HG02571 (cell line): Measurements from ENCODE around the gene LRRC74A.
"Not testable (repeated sequence)": the region's sequence is repeated elsewhere in the genome, so short reads cannot be mapped to it uniquely, and the experiment has no call there.

Experiments
- ATAC-seq: cut with Tn5 transposase; IDR thresholded peaks from one replicate; pipeline ENCODE4 v1.9.1; 2021; ENCODE audit warnings: mild to moderate bottlenecking, moderate library complexity; ENCODE audit not compliant: unreplicated experiment

Gene LRRC74A

DNA sequence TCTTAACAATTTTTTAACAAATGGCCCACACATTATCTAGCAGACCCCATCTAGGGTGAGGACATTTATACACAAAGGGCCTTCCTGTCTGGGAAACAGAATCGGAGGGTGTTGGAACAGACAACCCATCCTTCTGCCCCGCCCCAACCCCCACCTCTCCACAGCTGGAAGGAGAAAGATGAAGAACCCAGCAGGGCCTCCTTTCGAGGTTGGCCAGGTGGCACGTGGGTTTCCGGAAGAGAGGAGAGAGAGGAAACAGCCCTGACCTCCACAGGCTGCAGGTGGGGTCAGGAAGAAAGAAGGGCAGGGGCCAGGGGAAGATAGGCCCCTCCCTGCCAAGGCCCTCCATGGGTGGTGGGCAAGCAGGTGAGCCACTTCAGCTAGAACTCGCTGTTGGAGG, 57.2 kb downstream of the LRRC74A start:
- no peak for ATAC-seq

DNA sequence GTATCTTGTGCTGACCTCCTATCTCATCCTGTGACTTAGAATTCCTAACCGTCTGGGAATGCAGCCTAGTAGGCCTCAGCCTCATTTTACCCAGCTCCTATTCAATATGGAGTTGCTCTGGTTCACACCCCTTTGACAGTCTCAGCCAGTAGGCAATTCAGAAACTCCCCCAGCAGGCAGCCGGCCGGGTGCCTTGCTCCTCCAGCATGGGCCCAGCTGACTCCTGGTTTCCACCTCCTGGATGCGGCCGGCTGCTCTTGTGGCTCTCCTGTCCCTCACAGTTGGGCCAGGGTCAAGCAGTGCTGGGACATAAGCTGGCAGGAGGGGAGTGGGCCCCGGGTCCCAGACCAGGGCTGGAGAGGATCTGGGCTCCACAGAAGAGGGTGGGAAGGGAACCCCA, 58.2 kb downstream of the LRRC74A start:
- no peak for ATAC-seq

DNA sequence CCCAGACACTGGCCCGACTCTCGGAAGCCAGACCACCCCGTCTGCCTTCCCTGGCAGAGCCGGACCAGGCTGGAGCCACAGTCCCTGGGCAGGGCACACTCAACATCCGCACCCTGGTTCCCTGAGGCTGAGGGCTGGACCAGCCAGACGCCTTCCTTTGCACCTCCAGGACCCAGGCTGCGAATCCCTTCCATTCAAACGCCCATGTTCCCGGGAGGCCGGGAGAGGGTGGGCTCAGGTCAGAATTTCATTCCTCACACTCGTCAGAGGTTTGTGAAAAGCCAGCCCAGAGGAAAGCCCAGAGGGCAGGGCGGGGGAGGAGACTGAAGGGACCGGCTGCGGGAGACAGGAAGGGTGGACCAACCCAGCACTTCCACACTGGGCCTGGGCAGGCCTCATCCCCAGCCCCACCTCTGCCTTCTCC, 58.7 kb downstream of the LRRC74A start:
- no peak for ATAC-seq

DNA sequence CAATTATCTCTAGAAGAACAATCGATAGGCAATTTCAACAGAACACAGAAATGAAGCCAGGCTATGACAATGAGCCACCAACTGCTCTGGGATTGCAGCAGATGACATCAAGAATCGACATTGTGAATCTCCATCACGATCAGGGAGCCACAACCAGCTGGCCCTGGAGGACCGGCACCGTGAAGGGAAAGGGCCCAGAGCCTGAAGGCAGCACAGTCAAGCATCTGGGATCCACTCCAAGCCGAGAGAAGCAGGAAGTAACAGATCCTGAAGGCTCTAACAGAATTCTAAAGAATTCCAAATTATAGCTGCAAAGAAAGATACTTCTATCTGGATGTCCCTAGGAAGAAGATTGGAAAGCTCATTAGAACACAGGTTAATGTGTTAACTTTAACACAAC, 61.0 kb downstream of the LRRC74A start:
- no peak for ATAC-seq

DNA sequence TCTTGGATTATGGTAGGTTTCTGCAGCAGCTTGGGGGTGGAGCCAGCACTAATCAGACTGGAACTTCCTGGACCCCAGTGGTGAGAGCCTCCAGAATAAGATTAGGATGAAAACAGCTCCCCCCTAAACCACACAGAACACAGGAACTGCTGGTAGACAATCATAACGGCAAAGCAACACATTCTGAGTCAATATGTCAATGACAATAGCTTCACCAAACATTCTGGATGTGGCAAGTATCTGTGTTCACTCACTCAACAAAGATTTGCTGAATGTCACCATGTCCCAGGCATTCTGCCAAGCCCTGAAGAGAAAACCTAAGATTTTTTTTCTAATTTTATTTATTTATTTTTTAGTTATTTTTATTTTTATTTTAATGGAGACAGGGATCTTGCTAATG, 65.2 kb downstream of the LRRC74A start:
- no peak for ATAC-seq

DNA sequence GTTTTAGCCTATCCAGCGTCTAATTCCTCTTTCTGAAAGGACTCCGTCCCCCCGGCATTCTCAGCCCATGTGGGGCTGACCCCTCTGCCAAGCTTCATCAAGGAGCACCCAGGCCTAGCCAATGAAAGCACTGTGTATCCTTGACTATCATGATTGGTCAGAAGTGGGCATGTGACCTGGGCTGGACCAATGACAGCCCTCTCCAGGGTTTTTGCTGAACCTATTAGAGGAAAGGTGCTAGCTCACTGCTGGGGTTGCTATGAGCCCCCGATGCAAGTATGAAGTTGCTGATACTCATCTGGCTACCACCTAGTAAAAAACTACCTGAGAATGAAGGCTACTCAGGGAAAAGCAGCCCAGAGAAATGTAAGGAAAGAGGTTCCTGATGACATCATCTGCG, 68.1 kb downstream of the LRRC74A start:
- no peak for ATAC-seq

DNA sequence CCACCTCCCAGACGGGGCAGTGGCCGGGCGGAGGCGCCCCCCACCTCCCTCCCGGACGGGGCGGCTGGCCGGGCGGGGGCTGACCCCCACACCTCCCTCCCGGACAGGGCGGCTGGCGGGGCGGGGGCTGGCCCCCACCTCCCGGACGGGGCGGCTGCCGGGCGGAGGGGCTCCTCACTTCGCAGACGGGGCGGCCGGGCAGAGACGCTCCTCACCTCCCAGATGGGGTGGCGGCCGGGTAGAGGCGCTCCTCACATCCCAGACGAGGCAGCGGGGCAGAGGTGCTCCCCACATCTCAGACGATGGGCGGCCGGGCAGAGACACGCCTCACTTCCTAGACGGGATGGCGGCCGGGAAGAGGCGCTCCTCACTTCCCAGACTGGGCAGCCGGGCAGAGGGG, 71.8 kb downstream of the LRRC74A start:
- not testable (repeated sequence) for ATAC-seq

DNA sequence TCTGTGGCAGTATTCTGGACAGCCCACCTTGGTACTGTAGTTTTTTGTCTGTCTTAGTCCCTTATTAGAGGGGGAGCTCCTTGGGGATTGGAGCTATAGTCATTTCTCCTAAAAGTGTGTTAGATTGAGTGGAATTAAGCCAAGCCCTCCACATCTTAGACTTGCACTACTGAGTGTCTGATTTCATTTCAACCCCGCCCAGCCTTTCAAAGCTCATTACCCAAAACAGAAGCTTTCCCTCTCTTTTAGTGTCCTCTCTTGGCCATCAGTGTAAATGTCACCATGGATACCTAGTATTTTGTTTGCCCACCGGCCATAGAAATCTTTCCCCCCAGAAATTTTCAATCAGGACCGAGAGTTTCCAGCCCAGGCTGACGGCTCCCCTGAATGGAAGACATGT, 74.5 kb downstream of the LRRC74A start:
- no peak for ATAC-seq

DNA sequence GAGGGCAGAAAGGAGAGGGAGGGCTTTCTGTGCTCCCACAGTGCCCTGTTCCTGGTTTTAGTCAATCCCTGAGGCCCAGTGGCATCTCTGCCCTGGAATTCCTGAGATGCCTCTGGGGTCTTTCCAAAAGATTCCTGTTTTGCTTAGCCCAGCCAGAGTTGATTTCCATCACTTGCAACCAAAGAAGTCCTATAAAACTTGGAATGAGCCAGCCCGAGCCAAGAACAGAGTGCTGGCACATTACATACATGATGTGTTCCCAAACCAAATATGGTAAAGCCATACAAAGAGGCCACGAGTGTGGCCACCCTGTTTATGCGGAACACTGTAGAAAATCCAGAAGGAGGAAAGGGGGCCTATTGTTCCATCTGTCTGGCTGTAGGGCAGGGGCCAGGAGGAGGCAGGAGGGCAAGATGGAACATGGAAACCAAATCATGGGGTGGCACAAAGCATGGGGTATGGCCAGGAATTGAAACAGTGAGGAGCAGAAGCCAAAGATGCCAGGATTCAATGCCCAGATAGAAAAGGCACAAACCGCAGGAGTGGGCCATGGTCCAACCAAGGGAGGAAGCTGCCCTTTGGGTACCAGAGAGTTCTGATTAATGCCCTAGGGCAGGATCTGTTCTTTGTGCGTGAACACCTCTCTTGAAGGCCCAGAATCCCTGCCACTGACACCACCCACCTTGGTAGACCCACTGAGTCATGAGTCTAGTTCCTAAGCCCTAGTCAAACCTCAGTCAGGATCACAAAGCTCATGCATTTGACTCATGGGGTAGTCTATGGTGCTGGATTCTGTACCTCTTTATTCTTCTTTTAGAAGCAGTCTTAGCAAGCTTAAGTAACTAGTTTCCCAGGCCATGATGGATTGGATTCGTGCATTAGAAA, 75.2 kb downstream of the LRRC74A start:
- no peak for ATAC-seq

DNA sequence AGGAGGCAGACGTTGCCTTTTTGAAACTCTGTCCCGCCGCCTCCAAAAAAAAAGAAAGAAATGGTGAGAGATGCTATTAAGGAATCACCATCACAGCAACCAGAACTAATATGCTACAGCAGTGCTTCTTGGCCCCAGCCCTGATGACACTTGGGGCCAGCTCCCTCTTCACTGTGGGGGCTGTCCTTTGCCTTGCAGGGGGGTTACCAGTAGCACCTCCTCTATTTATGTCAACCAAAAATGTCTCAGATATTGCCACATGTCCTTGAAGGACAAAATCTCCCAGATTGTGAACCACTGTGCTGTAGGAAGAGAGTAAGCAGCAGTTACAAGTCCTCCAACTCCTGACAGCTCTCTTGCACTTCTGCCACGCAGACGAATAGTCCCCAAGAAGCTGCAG, 76.4 kb downstream of the LRRC74A start:
- ATAC-seq, result no peak

DNA sequence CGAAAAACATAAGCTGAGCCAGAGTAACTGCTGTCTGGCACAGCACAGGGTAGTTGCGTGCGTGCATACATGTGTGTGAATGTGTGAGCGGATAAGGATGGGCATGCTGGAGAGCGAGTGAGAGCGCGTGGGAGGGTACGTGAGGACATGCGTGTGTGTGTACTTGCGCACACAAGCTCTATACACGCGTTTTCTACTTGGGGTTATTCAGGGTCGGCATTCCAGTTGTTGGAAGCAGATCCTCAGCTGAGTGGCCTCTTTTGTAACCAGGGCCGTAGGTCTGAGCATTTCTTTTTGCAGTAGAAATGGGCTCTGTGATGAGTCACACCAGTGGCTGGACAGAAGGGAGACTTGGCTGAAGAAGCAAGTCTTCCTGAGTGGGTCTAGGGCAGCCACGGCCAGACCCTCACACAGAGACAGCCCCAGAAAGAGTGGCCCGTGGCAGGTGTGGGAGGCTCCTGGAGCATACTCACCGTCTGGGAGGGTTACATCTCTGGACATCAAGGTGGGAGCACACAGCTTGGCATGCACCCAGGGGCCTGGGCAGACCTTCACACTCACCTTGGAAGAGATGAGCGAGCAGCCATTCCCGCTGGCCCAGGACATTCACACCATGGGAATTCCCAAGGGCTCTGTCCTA, 78.0 kb downstream of the LRRC74A start:
- ATAC-seq, result no peak

DNA sequence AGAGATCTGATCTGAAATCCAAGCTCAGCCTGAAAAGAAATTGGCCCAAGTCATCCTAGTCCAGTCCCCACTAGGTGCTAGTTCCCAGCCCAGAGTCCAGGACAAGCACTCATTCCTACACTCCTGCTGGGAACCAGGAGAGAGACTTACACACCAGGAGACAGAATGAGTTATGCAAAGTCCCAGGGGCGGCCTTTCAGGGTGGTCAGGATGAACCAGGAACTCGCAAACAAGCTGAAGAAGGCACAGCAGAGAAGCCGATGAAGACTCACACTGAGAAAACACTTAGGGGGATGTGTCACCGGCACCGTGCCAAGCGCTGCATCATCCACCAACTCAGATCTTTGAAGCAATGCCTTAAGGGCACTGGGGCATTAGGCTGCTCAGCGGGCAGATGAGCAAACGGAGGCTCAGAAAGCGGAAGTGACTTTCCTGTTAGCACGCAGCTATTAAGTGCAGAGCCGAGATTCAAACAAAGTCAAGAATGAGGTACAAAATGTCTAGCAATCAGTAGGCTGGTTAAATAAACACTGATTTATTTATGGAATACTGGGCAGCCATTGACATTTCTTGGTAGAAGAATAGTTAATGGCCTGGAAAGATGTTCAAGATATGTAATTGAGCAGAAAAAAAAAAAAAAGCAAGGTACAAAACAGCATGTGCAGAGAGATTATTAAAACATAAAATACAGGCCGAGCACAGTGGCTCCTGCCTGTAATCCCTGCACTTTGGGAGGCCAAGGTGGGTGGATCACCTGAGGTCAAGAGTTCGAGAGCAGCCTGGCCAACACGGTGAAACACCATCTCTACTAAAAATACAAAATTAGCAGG, 78.7 kb downstream of the LRRC74A start:
- no peak for ATAC-seq

DNA sequence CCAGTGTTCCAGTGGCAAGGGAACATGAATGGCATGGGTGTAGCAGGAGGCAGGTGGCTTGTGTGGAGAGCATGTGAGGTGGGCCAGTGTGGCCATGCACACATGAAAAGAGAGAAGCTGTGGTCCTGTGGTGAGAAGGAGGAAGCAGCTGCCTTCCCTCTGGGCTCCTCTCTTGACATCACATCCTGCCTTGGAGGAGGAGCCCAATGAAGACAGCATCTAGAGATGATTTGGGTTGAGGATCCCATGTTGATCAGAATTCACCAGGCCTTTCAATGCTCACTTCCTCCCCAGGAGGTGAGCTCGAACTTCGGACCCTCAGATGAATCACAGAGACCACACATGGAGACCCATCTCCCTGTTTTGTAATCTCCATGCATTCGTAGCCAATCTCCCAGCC, 82.6 kb downstream of the LRRC74A start:
- no peak for ATAC-seq

DNA sequence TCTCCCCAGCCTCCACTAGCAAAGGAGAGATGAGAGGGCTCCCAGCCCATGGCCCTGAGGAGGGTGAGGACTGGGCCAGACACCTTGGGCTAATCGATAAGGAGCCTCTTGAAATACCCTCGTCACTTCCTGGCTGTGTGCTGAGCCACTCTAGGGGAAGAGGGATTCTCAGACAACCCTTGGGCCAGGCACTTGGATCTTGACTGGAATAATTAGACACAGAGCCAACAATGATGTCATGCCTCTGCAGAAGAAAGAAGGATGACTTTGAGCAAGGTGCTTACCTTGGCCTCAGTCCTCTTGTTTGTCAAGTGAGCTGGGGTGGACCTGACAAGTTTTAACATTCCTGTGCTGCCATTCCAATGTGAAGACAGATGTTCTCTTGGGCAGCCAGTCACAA, 83.1 kb downstream of the LRRC74A start:
- ATAC-seq, result no peak

DNA sequence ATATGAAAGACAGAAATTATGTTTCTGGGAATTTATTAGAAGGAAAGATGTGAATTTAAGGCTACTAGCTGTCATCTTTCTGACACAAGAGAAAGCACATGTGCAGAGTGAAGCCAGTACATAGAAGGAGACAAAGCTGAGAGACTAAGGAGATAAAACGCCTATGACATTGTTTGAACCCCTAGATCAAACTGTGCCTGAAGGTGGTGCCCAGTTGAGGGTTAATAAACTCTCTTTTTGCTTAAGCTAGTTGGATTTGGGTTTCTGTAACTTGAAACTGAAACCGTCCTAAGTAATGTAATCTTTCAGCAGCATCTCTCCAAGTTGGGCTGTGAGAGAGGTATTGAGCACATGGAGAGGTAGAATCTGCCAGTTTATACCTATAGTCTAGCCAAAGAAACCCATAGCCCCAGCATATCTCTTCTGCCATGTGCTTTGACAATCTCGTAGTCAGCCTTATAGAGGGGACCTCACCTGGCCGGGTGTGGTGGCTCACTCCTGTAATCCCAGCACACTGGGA, 84.2 kb downstream of the LRRC74A start:
- no peak for ATAC-seq

DNA sequence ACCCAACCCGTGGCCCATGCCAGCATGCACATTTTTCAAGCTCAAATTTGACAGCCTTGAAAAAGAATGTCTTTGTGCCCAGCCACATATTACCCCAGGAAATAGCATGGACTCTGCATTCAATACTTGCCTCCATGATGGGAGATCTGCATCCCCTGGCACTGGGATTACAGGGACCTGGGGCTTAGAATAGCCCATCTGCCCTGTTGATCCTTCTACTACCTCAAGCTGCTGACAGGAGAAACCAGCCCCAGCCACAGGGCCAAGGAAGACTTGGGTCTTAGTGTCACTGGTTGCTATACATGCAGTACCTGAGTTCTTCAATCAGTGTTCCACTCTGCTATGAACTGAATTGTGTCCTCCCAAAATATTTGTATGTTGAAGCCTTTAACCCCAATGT, 85.3 kb downstream of the LRRC74A start:
- ATAC-seq, result no peak

DNA sequence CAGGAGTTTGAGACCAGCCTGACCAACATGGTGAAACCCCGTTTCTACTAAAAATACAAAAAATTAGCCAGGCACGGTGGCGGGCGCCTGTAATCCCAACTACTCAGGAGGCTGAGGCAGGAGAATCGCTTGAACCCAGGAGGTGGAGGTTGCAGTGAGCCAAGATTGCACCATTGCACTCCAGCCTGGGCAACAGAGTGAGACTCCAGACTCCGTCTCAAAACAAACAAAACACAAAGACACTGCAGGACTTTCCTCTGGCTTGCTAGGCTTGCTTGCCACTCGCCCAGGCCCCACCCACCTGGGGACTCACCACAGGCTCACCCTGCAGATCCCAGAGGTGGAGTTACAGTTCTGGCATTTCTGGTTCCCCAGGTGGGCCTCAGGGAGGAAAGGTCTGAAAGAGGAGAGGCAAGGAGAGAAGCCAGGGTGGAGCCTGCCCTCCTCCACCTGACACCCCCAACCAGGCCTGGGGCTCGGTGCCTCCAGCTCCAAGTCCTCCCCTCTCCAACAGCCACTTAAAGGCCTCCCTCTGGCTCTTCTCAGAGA, 88.4 kb downstream of the LRRC74A start:
- ATAC-seq, result not testable (repeated sequence)

DNA sequence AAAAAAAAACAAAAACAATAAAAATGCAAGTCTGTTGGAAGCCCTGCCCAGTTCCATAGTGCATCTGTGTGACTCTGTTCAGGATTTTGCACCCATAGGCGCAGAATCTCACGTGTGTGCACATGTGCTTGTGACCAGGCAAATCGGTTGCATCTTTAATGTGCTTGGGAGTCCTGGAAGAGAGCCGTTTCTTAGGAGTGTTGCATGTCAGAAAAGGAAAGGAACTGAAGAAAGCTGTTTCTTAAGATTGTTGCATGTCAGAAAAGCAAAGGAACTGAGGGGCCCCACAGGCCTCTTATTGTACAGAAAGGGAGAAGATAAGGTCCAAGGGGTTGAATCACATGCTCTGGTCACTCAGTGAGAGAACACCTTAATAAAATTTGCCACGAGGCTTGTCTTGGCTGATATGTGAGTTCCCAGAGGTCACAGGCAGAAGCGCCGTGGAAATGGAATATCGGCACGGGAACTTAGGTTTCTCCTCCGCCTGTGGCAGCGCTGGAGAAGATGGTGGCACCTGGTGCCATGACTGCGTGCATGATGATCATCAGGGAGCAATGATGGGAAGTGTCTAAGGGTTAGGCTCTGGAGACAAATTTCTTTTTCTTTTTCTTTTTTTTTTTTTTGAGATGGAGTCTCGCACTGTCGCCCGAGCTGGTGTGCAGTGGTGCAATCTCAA, 90.0 kb downstream of the LRRC74A start:
- ATAC-seq, result no peak

DNA sequence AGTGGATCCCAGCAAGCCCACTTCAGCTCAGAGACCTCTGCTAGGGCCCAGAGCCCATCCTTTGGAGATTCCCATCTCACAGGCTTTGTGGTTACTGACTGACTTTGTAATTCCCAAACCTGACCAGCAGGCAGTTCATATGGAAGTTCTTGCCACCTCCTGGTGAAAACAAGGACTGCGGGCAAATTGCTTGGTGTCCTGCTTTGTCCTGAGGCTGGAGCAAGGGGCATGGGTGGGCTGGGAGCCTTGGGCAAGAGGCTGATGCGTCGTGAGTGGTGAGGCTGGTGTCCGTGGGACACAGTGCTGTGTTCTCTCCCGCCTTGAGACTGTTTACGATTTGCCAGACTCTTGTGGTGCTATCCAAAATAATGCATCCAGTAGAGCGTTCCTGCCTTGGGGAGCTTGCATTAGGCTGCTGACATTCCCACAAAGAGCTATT, 91.0 kb downstream of the LRRC74A start:
- no peak for ATAC-seq

DNA sequence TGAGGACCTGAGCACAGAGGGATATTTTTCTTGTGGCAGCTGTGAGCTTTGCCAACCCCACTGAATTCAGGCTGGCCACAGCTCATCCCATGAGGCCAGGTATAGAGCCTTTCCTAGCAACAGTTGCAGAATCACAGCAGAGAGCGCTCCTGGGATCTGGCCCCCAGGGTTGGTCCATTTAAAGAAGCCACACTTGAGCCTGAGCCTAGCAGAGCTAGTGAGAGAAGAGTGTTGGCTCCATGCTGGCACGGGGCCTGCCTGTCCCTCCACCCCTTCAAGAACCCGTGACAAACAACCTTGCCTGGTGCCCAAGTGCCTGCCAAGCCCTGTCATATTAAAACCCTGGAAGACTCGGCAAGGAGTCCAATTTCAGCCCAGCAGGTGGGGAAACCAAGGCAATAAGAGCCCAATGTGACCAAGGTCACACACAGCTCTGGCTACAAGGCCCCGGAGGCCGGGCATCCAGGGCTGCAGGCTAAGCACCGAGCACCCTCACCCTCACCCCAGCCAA, 91.6 kb downstream of the LRRC74A start:
- no peak for ATAC-seq
